K562 (cell line): ENCODE measurements around the gene PERP. TPM values are rescaled to one million over a fixed set of nuclear protein-coding genes. Genes with fewer than 3 reads are reported as not detected.

Source experiments
- E2F3 ChIP-seq: fragments of 250-450 bp; sonication (Bioruptor Pico); IDR thresholded peaks from 2 replicates; pipeline ENCODE4 v1.4.0; 2020; ENCODE audit warnings: mild to moderate bottlenecking
- ZNF232 ChIP-seq: sonication (generic); formaldehyde crosslinking; IDR thresholded peaks from 2 replicates; pipeline ENCODE4 v1.8.0; 2022; ENCODE audit warnings: mild to moderate bottlenecking, missing genetic modification reagents
- polyA plus RNA-seq, 8 experiments: library from polyadenylated mRNA; depleted of rRNA in 4 of 8; stranded (reverse) in 5 of 8; unstranded in 3 of 8; fragments of >200 nt; fragmentation: Nextera tagmentation in 2 of 8; fragmentation: Illumina TruSeq in 1 of 8; extraction: Ambion mirVana in 2 of 8; extraction: Trizol in 1 of 8; gene quantifications; 2 replicates each; pipeline versions ENCODE4 v1.2.1 to v1.2.3, GENCODE V29; 2011 to 2014; ENCODE audit warnings: inconsistent platforms in 1 of 8, missing spikeins in 1 of 8
- total RNA-seq, 7 experiments: library from RNA; depleted of rRNA in 6 of 7; stranded (reverse); fragments of >200 nt in 6 of 7; fragmentation: Illumina TruSeq in 2 of 7; extraction: Trizol in 2 of 7; gene quantifications; 2 replicates each; pipeline versions ENCODE4 v1.2.1 to v1.2.3, GENCODE V29; 2011 to 2021; ENCODE audit warnings: low replicate concordance in 1 of 7
- TF ChIP-seq, protein P1 (sequence below): conservative IDR thresholded peaks from 2 replicates; pipeline ENCODE4 v1.6.1; 2011; ENCODE audit warnings: low read depth, mild to moderate bottlenecking, low read length; ENCODE audit not compliant: control insufficient read depth
- TF ChIP-seq, protein P2 (sequence below): sonication (generic); IDR thresholded peaks from 2 replicates; pipeline ENCODE4 v1.6.1; 2016
- TF ChIP-seq, protein P3 (sequence below): fragments of 450-650 bp; IDR thresholded peaks from one replicate; pipeline ENCODE4 v1.6.1; 2018; ENCODE audit warnings: mild to moderate bottlenecking, moderate library complexity; ENCODE audit not compliant: partially characterized antibody
- TF ChIP-seq, protein P4 (sequence below): sonication (generic); formaldehyde crosslinking; IDR thresholded peaks from 2 replicates; pipeline ENCODE4 v1.8.1; 2022; ENCODE audit warnings: missing genetic modification reagents

PERP gene
- total and polyA plus RNA-seq, 9 of the 15 experiments (the other 6 are each of a cell fraction or from before 2014, with no cell fraction given), result 0.01 to 0.27 (median 0.05) TPM; not detected in 2

DNA sequence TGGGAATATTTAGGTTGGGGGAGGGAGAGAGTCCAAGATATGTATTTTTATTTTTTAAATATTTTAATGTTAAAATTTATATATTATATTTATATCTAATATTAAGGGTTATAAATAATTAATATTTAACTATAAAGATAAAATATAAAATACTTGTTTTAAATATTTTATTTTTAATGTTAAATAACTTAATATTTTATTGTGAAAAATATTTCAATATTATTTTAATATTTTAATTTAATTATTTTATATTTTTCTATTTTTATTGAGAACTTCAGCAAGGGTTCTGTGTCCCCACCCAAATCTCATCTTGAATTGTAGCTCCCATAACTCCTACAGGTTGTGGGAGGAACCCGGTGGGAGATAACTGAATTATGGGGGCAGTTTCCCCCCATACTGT lies 34.0 kb downstream of the PERP start (continued):
- TF ChIP-seq, protein P1, sequence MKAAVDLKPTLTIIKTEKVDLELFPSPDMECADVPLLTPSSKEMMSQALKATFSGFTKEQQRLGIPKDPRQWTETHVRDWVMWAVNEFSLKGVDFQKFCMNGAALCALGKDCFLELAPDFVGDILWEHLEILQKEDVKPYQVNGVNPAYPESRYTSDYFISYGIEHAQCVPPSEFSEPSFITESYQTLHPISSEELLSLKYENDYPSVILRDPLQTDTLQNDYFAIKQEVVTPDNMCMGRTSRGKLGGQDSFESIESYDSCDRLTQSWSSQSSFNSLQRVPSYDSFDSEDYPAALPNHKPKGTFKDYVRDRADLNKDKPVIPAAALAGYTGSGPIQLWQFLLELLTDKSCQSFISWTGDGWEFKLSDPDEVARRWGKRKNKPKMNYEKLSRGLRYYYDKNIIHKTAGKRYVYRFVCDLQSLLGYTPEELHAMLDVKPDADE, result no peak
- TF ChIP-seq, protein P2, sequence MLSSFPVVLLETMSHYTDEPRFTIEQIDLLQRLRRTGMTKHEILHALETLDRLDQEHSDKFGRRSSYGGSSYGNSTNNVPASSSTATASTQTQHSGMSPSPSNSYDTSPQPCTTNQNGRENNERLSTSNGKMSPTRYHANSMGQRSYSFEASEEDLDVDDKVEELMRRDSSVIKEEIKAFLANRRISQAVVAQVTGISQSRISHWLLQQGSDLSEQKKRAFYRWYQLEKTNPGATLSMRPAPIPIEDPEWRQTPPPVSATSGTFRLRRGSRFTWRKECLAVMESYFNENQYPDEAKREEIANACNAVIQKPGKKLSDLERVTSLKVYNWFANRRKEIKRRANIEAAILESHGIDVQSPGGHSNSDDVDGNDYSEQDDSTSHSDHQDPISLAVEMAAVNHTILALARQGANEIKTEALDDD, result no peak
- TF ChIP-seq, protein P3, sequence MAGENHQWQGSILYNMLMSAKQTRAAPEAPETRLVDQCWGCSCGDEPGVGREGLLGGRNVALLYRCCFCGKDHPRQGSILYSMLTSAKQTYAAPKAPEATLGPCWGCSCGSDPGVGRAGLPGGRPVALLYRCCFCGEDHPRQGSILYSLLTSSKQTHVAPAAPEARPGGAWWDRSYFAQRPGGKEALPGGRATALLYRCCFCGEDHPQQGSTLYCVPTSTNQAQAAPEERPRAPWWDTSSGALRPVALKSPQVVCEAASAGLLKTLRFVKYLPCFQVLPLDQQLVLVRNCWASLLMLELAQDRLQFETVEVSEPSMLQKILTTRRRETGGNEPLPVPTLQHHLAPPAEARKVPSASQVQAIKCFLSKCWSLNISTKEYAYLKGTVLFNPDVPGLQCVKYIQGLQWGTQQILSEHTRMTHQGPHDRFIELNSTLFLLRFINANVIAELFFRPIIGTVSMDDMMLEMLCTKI, result no peak
- no peak for TF ChIP-seq ZNF232 (CRISPR knock-in tag)
- TF ChIP-seq E2F3 (CRISPR knock-in tag), result no peak
- TF ChIP-seq, protein P4, sequence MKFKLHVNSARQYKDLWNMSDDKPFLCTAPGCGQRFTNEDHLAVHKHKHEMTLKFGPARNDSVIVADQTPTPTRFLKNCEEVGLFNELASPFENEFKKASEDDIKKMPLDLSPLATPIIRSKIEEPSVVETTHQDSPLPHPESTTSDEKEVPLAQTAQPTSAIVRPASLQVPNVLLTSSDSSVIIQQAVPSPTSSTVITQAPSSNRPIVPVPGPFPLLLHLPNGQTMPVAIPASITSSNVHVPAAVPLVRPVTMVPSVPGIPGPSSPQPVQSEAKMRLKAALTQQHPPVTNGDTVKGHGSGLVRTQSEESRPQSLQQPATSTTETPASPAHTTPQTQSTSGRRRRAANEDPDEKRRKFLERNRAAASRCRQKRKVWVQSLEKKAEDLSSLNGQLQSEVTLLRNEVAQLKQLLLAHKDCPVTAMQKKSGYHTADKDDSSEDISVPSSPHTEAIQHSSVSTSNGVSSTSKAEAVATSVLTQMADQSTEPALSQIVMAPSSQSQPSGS (CRISPR knock-in tag), result no peak
